Mesangial cell (primary cell): Measurements from ENCODE around the gene GCSAML. TPM values are rescaled to one million over a fixed set of nuclear protein-coding genes. Genes with fewer than 3 reads are reported as not detected.

Experiments used
- total RNA-seq: library from RNA; depleted of rRNA; stranded (reverse); fragments of >200 nt; gene quantifications from 2 replicates; pipeline ENCODE4 v1.2.3, GENCODE V29; 2015

Gene GCSAML
- not detected in 2 replicates for total RNA-seq

DNA sequence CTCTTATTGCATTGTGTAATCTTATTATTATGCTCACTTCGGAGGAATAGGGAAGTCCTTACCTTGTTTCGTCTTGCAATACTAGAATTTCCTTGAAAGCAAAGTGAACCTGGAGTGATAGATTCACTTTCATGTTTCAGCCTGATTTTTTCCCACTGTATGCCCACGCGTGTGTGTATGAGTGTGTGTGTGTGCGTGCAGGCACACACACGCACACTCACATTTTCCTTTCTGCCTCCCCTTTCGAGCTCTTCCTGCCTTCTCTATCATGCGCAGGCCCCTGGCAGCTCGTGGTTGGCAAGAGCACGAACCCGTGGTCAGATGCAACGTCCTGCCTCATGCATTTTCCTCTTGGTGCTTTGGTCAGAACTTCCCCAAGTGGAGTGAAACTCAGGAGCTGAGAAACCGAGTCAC is at the start of gene GCSAML:
Gene GCSAML, plus strand, starts transcription at position 366 of the 414 bp plus-strand sequence. CDS start 58 bp downstream, outside the sequence.

DNA sequence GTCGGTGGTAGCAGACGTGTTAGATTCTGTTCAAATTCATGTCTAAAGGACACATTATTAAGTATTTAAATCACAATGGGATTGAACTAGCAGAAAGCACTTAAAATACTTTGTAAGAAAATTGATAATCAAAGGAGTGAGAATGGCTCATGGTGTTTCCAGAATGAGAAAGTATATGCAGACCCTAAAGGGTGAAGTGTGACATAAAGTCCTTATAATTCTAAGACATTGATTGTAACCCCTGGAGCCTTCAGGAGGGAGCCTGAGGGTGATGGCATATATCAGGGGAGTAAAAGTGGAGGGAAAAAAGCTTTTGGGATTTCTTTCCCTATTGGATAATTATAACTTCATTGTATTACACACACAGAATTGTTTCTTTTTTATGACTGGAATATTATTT is 12.6 kb upstream of the GCSAML start, which contains the start of gene OR2C3:
Gene OR2C3, minus strand, starts transcription at position 101 of the 400 bp plus-strand sequence. CDS start 3,929 bp downstream, outside the sequence.

DNA sequence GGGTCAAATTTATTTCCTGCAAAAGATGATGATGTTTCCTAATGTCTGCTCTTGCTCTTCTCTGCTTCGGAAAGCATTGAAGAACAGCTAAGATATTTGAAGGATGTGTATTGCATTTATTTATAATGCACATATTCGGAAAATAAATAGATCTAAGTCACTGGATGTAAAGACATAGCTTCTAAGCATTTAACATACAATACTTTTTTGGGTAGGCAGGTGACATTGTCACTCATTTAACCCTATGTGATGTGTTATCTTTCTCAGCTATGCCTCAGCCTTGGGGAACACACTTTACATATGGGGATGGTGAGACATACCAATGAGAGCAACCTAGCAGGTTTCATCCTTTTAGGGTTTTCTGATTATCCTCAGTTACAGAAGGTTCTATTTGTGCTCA is 39.1 kb downstream of the GCSAML start, which contains the start of gene OR2G2:
Gene OR2G2, plus strand, starts transcription at position 301 of the 400 bp plus-strand sequence. Its CDS starts 0 bp downstream, at position 301.

DNA sequence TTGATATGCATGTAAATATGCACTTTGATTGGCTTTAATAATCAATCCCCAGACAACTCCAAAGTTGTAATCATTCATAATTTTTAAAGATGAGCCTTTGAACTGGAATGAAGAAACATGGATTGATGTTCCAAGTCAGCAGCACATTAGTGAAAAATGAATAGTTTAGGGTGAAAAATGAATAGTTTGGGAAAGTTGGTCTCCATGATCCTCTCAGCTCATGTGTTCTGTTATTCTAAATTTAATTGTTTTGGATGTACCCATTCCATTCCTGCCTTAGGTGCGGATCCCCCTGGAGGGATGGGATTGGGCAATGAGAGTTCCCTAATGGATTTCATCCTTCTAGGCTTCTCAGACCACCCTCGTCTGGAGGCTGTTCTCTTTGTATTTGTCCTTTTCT is 56.4 kb downstream of the GCSAML start, which contains the start of gene OR2G3:
Gene OR2G3, plus strand, starts transcription at position 301 of the 400 bp plus-strand sequence. Its CDS starts 0 bp downstream, at position 301.

Other genes starting within 250 kb of the GCSAML start
- gene ZNF496, start 217.3 kb upstream of the GCSAML start, total RNA-seq: 40.4 and 51.1 TPM in 2 replicates
- gene NLRP3, start 133.0 kb upstream of the GCSAML start, total RNA-seq: 0.25 and 0.81 TPM in 2 replicates
- gene OR2B11, start 91.0 kb upstream of the GCSAML start, total RNA-seq: not detected in 2 replicates
- under 0.01 TPM in 1 of 2 replicates, not detected in the other for gene OR2C3, start 12.7 kb upstream of the GCSAML start, total RNA-seq
- not detected in 2 replicates for gene OR2G2, start 39.2 kb downstream of the GCSAML start, total RNA-seq
- not detected in 2 replicates for gene OR2G3, start 56.5 kb downstream of the GCSAML start, total RNA-seq
- gene OR13G1, start 130.6 kb downstream of the GCSAML start, total RNA-seq: not detected in 2 replicates
- gene OR6F1, start 167.5 kb downstream of the GCSAML start, total RNA-seq: not detected in 2 replicates
- not detected in 2 replicates for gene OR14K1, start 189.5 kb downstream of the GCSAML start, total RNA-seq
- gene OR14A2, start 199.0 kb downstream of the GCSAML start, total RNA-seq: not detected in 2 replicates
- gene OR1C1, start 211.4 kb downstream of the GCSAML start, total RNA-seq: not detected in 2 replicates